ENCODE measurements around the gene UVRAG.

The UVRAG gene

DNA sequence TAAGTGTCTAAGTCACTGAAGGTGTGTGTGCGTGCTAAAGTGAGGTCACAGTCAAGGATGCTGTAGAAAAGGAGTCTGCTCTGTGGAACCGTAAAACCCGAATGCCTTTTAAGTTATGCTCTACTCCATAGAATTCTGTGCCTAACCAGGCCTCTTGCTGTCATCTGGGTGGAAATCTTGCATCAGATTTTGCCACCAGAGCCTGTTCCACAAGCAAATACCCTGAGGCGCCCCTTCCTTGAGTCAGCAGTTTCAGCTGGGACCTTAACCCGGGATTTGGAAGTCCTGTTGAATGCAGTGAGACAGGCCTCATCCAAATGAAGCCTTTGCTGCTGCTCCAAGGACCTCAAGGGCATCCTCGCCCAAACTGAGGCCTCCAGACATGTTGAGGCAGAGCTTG lies 281.5 kb downstream of the UVRAG start:
- Histone ChIP-seq H3K4me3 (no peak overlapping the region), H3K36me3 (replicated peaks) (no peaks in the 10 kb centered on the region), H3K4me1 (0 out of 2 replicates have a peak, but pooled peaks cover 4% of the 10 kb centered on the region), H3K27me3 (ENCODE audit: low read depth) (no peaks in the 10 kb centered on the region), H3K9me3 (no peaks in the 10 kb centered on the region; the same call in 1 of the 2 replicates)
- DNase-seq (ENCODE audit: low spot score in 2 of 2), result no peak
- in situ Hi-C loops (cut with MboI; ENCODE audit: low sequenced_read_pairs), result no loop called here

DNA sequence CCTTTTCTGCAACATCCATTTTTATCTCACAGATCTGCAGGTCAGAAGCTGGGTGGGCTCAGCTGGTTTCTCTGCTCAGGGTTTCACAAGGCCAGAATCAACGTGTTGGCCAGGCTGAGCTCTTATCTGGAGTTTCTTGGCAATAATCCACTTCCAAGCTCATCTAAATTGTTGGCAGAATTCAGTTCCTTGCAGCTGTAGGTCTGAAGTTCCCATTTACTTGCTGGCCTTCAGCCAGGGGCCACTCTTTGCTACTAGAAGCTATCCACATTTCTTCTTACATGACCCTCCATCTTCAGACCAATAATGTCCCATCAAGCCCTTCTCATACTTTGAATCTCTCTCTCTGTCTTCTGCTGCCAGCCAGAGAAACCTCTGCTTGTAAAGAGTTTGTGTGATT lies 287.8 kb downstream of the UVRAG start:
- Histone ChIP-seq H3K27me3 (ENCODE audit: low read depth) (no peaks in the 10 kb centered on the region), H3K4me3 (no peak overlapping the region), H3K9me3 (no peaks in the 10 kb centered on the region), H3K4me1 (0 out of 2 replicates have a peak, but pooled peaks cover 4% of the 10 kb centered on the region), H3K36me3 (replicated peaks) (no peaks in the 10 kb centered on the region)
- in situ Hi-C loops (cut with MboI; ENCODE audit: low sequenced_read_pairs), result no loop called here
- no peak for DNase-seq (ENCODE audit: low spot score in 2 of 2)

DNA sequence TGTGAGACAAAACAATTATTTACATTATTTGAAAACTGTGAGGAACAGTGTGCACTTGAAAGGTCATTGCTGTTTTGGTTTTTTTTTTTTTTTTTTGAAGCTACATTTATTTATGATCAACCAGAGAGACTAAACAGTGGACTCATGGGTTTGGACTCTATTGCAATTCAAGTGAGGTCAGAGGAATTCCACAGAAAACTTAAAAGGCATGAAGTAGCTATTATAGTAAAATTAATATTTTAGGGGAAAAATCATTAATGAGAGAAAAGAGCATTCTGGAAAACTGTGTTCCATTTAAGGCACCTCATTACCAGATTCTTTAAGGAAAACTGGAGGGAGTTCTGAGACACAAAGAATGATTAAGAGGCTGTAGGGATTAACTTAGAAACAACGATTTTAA lies 288.4 kb downstream of the UVRAG start:
- Histone ChIP-seq H3K9me3 (no peaks in the 10 kb centered on the region), H3K36me3 (replicated peaks) (no peaks in the 10 kb centered on the region), H3K4me3 (no peak overlapping the region), H3K27me3 (ENCODE audit: low read depth) (no peaks in the 10 kb centered on the region), H3K4me1 (0 out of 2 replicates have a peak, but pooled peaks cover 4% of the 10 kb centered on the region)
- DNase-seq (ENCODE audit: low spot score in 2 of 2), result no peak
- in situ Hi-C loops (cut with MboI; ENCODE audit: low sequenced_read_pairs), result no loop called here

DNA sequence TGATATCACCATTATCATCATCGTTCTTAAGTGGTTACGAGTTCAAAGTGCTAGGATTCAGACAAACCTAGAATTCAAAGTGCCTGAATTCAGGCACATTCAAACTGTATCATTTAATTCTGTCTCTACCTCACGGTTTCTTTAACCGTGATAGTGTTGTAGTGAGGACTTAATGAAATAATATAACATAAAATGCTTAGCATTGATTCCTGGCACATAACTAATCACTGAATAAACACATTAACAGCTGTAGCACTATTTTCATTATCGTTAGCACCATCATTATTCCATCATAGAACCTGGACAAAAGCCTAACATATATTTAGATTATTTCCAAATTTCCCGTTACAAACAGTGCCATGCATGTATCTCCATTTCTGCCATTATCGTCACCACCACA lies 289.3 kb downstream of the UVRAG start:
- Histone ChIP-seq H3K9me3 (no peaks in the 10 kb centered on the region), H3K27me3 (ENCODE audit: low read depth) (no peaks in the 10 kb centered on the region), H3K4me3 (no peak overlapping the region), H3K4me1 (0 out of 2 replicates have a peak, but pooled peaks cover under 1% of the 10 kb centered on the region), H3K36me3 (replicated peaks) (no peaks in the 10 kb centered on the region)
- in situ Hi-C loops (cut with MboI; ENCODE audit: low sequenced_read_pairs), result no loop called here
- no peak for DNase-seq (ENCODE audit: low spot score in 2 of 2)

DNA sequence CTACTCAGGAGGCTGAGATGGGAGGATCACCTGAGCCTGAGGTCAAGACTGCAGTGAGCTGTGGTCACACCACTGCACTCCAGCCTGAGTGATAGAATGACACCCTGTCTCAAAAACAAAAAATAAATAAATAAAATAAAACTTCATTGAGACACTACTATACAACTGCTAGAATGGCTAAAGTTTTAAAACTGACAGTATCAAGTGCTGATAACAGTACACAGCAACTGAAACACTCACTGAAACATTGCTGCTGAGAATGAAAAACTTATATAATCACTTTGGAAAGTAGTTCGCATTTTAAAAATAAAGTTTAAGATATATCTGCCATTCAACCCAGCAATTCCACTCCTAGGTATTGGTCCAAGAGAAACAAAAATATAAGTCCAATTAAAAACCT lies 290.6 kb downstream of the UVRAG start:
- no peaks in the 10 kb centered on the region for H3K27me3 ChIP-seq (ENCODE audit: low read depth)
- no peak for DNase-seq (ENCODE audit: low spot score in 2 of 2)
- in situ Hi-C loops (cut with MboI; ENCODE audit: low sequenced_read_pairs), result no loop called here
- H3K4me3 ChIP-seq, result no peak overlapping the region
- no peaks in the 10 kb centered on the region for H3K9me3 ChIP-seq
- no peaks in the 10 kb centered on the region for H3K36me3 ChIP-seq (replicated peaks)
- H3K4me1 ChIP-seq, result no peaks in the 10 kb centered on the region; the same call in 1 of the 2 replicates

DNA sequence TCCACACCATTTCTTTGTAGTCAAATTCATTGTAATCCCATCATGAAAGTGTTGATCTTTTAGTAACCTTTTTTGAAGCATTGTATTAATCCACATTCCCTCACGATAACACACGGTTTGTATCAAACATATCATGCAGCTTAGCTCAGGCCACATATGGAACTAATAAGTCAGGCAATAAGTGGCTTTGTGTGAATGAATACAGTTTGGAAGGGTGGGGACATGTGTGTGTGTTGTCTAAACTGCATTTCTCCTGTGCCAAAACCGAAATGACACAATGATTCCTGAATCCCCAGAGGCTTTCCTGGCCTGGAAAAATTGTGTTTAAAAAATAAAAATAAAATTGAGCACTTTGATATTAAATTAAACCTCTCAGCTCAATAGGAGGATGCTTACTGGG lies 293.0 kb downstream of the UVRAG start:
- Histone ChIP-seq H3K36me3 (replicated peaks) (no peaks in the 10 kb centered on the region), H3K4me3 (no peak overlapping the region), H3K4me1 (no peaks in the 10 kb centered on the region; the same call in 1 of the 2 replicates), H3K27me3 (ENCODE audit: low read depth) (no peaks in the 10 kb centered on the region), H3K9me3 (no peaks in the 10 kb centered on the region)
- in situ Hi-C loops (cut with MboI; ENCODE audit: low sequenced_read_pairs), result no loop called here
- no peak for DNase-seq (ENCODE audit: low spot score in 2 of 2)

DNA sequence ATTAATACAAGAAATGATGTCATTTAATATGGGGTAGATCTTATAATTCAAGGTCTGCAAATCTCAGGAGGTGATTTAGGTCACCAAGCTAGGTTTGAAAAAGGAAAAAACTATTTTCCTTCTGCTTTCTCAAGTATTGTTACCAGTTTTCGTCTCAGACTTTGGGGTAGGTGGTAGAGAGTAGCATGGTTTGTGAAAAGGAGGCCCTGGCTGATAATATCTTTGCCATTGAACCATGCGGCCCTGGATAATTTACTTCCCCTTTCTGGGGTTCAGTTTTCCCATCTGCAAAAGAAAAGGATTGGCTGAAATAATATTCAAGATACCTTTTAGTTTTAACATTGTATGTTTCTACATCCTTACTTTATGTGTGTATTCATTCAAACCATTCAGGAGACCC lies 299.2 kb downstream of the UVRAG start:
- in situ Hi-C loops (cut with MboI; ENCODE audit: low sequenced_read_pairs), result no loop called here
- no peak for DNase-seq (ENCODE audit: low spot score in 2 of 2)
- H3K4me1 ChIP-seq, result no peaks in the 10 kb centered on the region; the same call in none of the 2 replicates
- H3K36me3 ChIP-seq (replicated peaks), result no peaks in the 10 kb centered on the region
- no peaks in the 10 kb centered on the region for H3K9me3 ChIP-seq
- H3K4me3 ChIP-seq, result no peak overlapping the region
- no peaks in the 10 kb centered on the region for H3K27me3 ChIP-seq (ENCODE audit: low read depth)

DNA sequence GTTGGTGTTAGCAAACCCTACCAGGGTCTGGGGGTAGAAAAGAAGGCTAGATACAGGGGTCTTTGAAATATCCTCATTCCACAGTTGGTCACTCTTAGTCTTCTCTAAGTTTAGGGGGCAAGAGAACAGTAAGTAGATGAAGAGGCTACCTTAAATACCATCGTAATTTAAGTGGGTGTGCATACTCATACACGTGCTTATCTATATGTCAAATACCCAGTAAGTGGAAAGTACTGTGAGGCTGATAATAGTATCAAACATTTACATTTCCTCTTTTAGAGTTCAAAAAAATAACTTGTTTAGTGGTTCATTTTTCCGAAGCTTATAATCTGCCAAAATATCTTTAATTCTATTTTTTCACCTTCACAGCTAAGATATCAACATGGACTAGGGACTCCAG lies 300.5 kb downstream of the UVRAG start:
- Histone ChIP-seq H3K36me3 (replicated peaks) (no peaks in the 10 kb centered on the region), H3K4me3 (no peak overlapping the region), H3K27me3 (ENCODE audit: low read depth) (no peaks in the 10 kb centered on the region), H3K9me3 (no peaks in the 10 kb centered on the region), H3K4me1 (peaks cover 13% of the 10 kb centered on the region)
- in situ Hi-C loops (cut with MboI; ENCODE audit: low sequenced_read_pairs), result no loop called here
- no peak for DNase-seq (ENCODE audit: low spot score in 2 of 2)

DNA sequence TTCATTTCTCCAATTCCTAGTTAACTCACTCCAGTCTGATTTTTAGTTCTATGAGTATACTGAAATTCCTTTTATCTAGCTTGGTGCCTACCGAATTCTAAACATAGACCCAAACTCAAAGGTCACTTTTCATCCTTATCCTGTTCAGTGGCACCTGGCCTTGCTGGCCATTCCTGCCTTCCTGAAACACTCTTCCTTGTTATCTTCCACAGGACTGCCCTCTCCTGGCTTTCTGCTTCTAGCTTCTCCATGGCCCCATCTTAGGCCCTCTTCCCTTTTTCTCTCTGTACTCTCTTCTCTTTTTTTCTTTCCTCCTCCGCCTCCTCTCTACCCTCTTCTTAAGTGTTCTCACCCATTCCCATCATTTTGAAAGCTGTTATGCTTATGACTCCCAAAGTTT lies 304.0 kb downstream of the UVRAG start:
- in situ Hi-C loops (cut with MboI; ENCODE audit: low sequenced_read_pairs), result no loop called here
- Histone ChIP-seq H3K4me1 (peaks cover 23% of the 10 kb centered on the region), H3K4me3 (no peak overlapping the region), H3K9me3 (no peaks in the 10 kb centered on the region), H3K36me3 (replicated peaks) (no peaks in the 10 kb centered on the region), H3K27me3 (ENCODE audit: low read depth) (no peaks in the 10 kb centered on the region)
- no peak for DNase-seq (ENCODE audit: low spot score in 2 of 2)

DNA sequence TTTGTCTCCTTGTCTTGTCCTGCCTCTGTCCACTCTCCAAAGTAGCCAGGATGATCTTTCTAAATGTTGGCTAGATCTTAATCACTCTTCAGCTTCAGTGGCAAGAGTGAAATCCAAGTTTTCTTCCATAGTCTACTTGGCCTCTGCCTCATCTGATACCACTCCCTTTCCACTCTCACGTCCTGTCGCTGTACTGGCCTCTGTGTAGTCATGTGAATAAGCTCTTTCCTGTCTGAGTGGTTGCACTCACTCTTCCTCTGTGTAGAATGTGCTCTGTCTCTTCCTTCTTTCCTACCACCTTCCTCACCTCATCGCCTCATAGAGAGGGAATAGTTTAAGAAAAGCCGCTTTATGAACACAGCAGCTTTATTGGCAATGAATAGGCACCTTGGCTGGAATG lies 304.8 kb downstream of the UVRAG start:
- Histone ChIP-seq H3K27me3 (ENCODE audit: low read depth) (no peaks in the 10 kb centered on the region), H3K36me3 (replicated peaks) (no peaks in the 10 kb centered on the region), H3K9me3 (no peaks in the 10 kb centered on the region), H3K4me3 (no peak overlapping the region), H3K4me1 (peaks cover 23% of the 10 kb centered on the region)
- in situ Hi-C loops (cut with MboI; ENCODE audit: low sequenced_read_pairs), result no loop called here
- peak; percentile 28 to 75 for DNase-seq (ENCODE audit: low spot score in 2 of 2)

DNA sequence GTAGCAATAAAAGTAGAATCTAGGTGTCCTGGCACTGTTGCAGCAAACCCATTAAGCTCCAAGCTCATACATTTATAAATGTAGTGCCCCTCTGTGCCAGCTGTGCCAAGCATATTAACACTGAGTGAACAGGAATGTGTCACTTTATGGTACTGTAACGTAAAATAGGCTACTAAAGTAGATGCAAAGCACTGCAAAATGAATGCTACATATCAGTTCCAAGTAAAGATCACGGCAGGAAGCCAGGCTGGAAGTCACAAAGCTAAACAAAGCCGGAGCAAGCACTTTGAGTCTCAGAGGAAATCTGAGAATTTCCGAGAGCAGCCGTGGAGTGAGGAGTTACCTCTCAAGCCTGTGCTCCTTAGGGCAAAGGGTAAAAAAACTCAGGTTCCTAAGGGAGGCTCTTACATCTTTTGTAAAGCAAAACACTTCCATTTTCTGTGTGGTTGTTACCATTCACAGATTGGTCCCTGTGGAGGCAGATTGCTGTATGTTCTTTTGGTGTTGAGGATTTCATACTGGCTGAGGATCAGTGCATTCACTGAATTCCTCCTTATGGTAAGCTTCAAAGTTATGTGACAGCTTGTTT lies 305.6 kb downstream of the UVRAG start:
- H3K4me1 ChIP-seq, result peaks cover 23% of the 10 kb centered on the region
- no peaks in the 10 kb centered on the region for H3K36me3 ChIP-seq (replicated peaks)
- no peak overlapping the region for H3K4me3 ChIP-seq
- DNase-seq (ENCODE audit: low spot score in 2 of 2), result peak; percentile 62 to 83
- no peaks in the 10 kb centered on the region for H3K27me3 ChIP-seq (ENCODE audit: low read depth)
- in situ Hi-C loops (cut with MboI; ENCODE audit: low sequenced_read_pairs), result no loop called here
- no peaks in the 10 kb centered on the region for H3K9me3 ChIP-seq

DNA sequence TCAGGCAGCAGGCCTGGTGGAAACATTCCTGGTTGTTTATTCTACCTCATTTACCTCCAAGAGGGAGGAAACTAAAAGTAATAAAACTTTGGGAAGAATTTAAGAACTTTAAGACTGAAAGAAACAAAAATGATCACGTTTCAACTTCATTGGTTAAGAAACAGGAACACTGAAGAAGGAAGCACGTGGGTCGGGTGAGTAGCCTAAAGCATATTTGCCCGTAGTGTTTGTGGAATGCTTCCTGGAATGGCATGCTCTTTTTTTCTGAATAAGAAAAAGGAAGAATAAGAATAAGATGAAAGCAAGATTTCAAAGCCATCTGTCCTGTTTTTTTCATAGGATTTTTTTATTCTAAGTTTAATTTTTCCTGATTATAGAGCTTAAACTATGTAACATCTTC lies 308.2 kb downstream of the UVRAG start:
- H3K27me3 ChIP-seq (ENCODE audit: low read depth), result no peaks in the 10 kb centered on the region
- no peak overlapping the region for H3K4me3 ChIP-seq
- H3K9me3 ChIP-seq, result no peaks in the 10 kb centered on the region
- H3K4me1 ChIP-seq, result peaks cover 23% of the 10 kb centered on the region
- no peak for DNase-seq (ENCODE audit: low spot score in 2 of 2)
- in situ Hi-C loops (cut with MboI; ENCODE audit: low sequenced_read_pairs), result no loop called here
- H3K36me3 ChIP-seq (replicated peaks), result no peaks in the 10 kb centered on the region

DNA sequence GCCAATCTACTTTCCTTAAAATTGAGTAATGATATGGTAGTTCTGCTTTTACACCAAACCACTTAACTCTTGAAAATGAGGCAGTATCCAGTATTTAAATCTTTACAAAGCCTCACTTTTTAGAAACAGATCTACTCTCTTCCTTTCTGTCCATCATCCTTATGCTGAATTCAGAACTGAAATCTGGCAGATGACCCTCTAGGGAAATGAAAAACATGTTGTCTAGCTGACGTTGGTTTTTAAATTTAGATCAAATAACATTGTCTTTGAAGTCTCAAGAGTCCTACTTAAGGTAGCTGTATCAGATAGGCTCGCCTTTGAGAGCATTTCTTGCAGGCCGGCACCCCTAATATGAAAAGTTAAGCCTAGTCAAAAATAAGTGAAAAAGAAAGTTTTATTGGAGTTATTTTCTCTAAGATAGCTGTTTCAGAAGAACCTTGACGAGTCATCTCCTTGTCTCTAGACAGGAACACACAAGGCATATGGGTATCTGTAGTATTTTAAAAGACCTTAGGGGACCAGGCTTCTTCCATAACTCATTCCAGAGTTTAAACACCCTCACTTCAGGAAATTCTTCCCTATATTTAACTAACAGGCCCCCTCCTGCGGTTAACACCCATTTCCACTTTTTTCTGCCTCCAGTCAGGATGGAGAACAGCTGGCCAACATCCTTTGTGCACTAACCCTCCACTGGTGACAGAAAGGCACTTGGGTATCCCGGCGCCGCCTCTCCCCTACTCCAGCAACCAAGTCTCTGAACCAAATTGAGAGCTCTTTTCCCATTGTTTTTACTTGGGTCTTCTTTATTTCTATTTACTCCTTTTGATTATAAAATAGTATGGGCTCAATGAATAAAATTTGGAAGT lies 310.1 kb downstream of the UVRAG start:
- Histone ChIP-seq H3K9me3 (no peaks in the 10 kb centered on the region), H3K36me3 (replicated peaks) (no peaks in the 10 kb centered on the region), H3K4me3 (no peak overlapping the region), H3K4me1 (peaks cover 14% of the 10 kb centered on the region), H3K27me3 (ENCODE audit: low read depth) (no peaks in the 10 kb centered on the region)
- in situ Hi-C loops (cut with MboI; ENCODE audit: low sequenced_read_pairs), result no loop called here
- DNase-seq (ENCODE audit: low spot score in 2 of 2), result no peak

DNA sequence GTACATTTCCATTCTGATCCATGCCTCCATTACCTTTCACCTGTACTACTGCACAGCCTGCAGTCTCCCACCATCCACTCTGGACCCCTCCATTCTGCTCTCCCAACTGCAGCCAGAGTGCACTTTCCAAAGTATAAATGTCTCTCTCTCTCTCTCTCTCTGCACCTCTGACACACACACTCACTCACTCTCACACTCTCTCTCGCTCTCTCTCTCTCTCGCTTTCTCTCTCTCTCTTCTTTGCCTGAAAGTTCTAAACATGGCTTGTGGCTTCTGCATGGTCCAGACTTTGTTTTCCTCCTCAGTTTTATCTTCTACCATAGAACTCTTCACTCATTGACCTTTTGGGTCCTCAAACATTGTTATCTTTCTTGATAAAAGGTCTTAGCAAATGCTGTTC lies 314.7 kb downstream of the UVRAG start:
- DNase-seq (ENCODE audit: low spot score in 2 of 2), result no peak
- H3K36me3 ChIP-seq (replicated peaks), result no peaks in the 10 kb centered on the region
- H3K27me3 ChIP-seq (ENCODE audit: low read depth), result no peaks in the 10 kb centered on the region
- H3K9me3 ChIP-seq, result no peaks in the 10 kb centered on the region
- no peak overlapping the region for H3K4me3 ChIP-seq
- in situ Hi-C loops (cut with MboI; ENCODE audit: low sequenced_read_pairs), result no loop called here
- no peaks in the 10 kb centered on the region for H3K4me1 ChIP-seq
